Measurements from ENCODE around the gene RSBN1L. TPM values are rescaled to one million over a fixed set of nuclear protein-coding genes. Genes with fewer than 3 reads are reported as not detected.

The RSBN1L gene
- polyA plus RNA-seq, 1 donor: 17.2 TPM

- DNase-seq: peak; percentile 12 to 50
- H3K27me3 ChIP-seq (ENCODE audit: control insufficient read depth, insufficient read depth, low read length): no peaks in the 10 kb centered on the region
Observed at GRCh38 chr7:77657427-77658224, 38.6 kb upstream of the RSBN1L start.

DNA sequence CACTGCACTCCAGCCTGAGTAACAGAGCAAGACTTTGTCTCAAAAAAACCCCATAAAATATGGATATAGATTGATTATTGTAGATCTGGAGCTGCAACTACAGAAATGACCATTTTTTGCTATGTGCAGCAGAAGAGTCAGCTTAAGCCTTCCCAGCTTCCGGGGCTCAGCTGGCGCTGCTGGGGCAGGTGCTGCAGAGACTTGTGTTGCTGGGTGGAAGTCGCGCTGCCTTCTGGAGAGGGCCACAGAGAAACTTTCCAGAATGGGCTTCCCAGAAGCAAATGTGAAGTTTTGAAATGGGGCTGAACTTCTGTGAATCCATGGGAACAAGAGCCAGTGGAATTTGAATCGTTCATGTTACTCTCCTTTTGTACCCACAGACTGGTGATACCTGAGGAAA, 37.3 kb upstream of the RSBN1L start:
- Histone ChIP-seq H3K36me3 (ENCODE audit: control insufficient read depth, insufficient read depth, low read length) (peaks cover 14% of the 10 kb centered on the region), H3K27me3 (ENCODE audit: control insufficient read depth, insufficient read depth, low read length) (no peaks in the 10 kb centered on the region)
- no CpG with 5 or more reads among the region's 5 CpGs for WGBS (ENCODE audit: insufficient coverage, low lambda C conversion rate)

More at GRCh38 chr7:77657427-77658224, 38.6 kb upstream of the RSBN1L start:
- Histone ChIP-seq H3K36me3 (ENCODE audit: control insufficient read depth, insufficient read depth, low read length) (peaks cover 18% of the 10 kb centered on the region), H3K9me3 (ENCODE audit: control insufficient read depth, low read depth, low read length) (no peaks in the 10 kb centered on the region), H3K27ac (ENCODE audit: low read length) (no peak overlapping the region), H3K4me3 (ENCODE audit: low read length) (no peak overlapping the region), H3K4me1 (ENCODE audit: control insufficient read depth, insufficient read depth, low read length) (no peaks in the 10 kb centered on the region)
- WGBS (ENCODE audit: insufficient coverage, low lambda C conversion rate): 67% methylated on average over 1 of the region's 1 CpG

GRCh38 chr7:77661816-77662215, 34.4 kb upstream of the RSBN1L start:
- Histone ChIP-seq H3K4me1 (ENCODE audit: control insufficient read depth, insufficient read depth, low read length) (peaks cover 6% of the 10 kb centered on the region), H3K27ac (ENCODE audit: low read length) (no peak overlapping the region), H3K27me3 (ENCODE audit: control insufficient read depth, insufficient read depth, low read length) (no peaks in the 10 kb centered on the region), H3K36me3 (ENCODE audit: control insufficient read depth, insufficient read depth, low read length) (peaks cover 2% of the 10 kb centered on the region), H3K4me3 (ENCODE audit: low read length) (no peak overlapping the region), H3K9me3 (ENCODE audit: control insufficient read depth, low read depth, low read length) (no peaks in the 10 kb centered on the region)
- DNase-seq: no peak
- WGBS (ENCODE audit: insufficient coverage, low lambda C conversion rate): no CpG with 5 or more reads among the region's 5 CpGs

More for the DNA sequence above, 37.3 kb upstream of the RSBN1L start:
- Histone ChIP-seq H3K9me3 (ENCODE audit: control insufficient read depth, low read depth, low read length) (no peaks in the 10 kb centered on the region), H3K4me1 (ENCODE audit: control insufficient read depth, insufficient read depth, low read length) (no peaks in the 10 kb centered on the region), H3K27ac (ENCODE audit: low read length) (no peak overlapping the region), H3K4me3 (ENCODE audit: low read length) (no peak overlapping the region)
- DNase-seq: no peak

DNA sequence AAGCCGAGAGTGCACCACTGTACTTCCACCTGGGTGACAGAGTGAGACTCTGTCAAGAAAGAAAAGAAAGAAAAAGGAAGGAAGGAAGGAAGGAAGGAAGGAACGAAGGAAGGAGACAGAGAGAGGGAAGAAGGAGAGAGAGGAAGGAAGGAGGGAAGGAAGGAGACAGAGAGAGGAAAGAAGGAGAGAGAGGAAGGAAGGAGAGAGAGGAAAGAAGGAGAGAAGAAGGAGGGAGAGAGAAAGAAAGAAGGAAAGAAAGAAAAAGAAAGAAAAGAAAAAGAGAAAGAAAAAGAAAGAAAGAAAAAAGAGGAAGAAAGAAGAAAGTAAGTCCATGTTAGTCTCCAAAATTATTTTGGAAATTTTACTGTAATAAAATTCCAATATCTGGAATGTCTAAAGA, 33.4 kb upstream of the RSBN1L start:
- DNase-seq: no peak
- Histone ChIP-seq H3K27me3 (ENCODE audit: control insufficient read depth, insufficient read depth, low read length) (no peaks in the 10 kb centered on the region), H3K4me1 (ENCODE audit: control insufficient read depth, insufficient read depth, low read length) (peaks cover 12% of the 10 kb centered on the region), H3K9me3 (ENCODE audit: control insufficient read depth, low read depth, low read length) (no peaks in the 10 kb centered on the region), H3K27ac (ENCODE audit: low read length) (no peak overlapping the region), H3K36me3 (ENCODE audit: control insufficient read depth, insufficient read depth, low read length) (no peaks in the 10 kb centered on the region), H3K4me3 (ENCODE audit: low read length) (no peak overlapping the region)
- 100% methylated on average over 1 of the region's 2 CpGs for WGBS (ENCODE audit: insufficient coverage, low lambda C conversion rate)

DNA sequence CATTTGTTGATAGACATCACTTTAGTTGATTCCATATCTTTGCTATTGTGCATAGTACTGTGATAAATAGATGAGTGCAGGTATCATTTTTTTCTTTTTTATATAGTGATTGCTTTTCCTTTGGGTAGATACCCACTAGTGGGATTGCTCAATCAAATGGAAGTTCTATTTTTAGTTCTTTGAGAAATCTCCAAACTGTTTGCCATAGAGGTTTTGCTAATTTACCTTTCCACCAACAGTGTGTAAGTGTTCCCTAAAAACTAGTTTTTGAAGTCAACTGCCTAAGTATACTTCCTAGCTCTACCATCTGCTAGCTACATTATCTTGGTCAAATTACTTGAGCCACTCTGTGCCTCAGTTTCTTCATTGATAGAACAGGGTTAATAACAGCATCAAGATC, 31.5 kb upstream of the RSBN1L start:
- no peak overlapping the region for H3K27ac ChIP-seq (ENCODE audit: low read length)
- no peak overlapping the region for H3K4me3 ChIP-seq (ENCODE audit: low read length)
- no peaks in the 10 kb centered on the region for H3K9me3 ChIP-seq (ENCODE audit: control insufficient read depth, low read depth, low read length)
- H3K36me3 ChIP-seq (ENCODE audit: control insufficient read depth, insufficient read depth, low read length): no peaks in the 10 kb centered on the region
- no peak for DNase-seq
- H3K4me1 ChIP-seq (ENCODE audit: control insufficient read depth, insufficient read depth, low read length): peaks cover 12% of the 10 kb centered on the region
- no peaks in the 10 kb centered on the region for H3K27me3 ChIP-seq (ENCODE audit: control insufficient read depth, insufficient read depth, low read length)

- Histone ChIP-seq H3K4me3 (ENCODE audit: low read length) (no peak overlapping the region), H3K9me3 (ENCODE audit: control insufficient read depth, low read depth, low read length) (no peaks in the 10 kb centered on the region), H3K27ac (ENCODE audit: low read length) (no peak overlapping the region), H3K36me3 (ENCODE audit: control insufficient read depth, insufficient read depth, low read length) (no peaks in the 10 kb centered on the region), H3K4me1 (ENCODE audit: control insufficient read depth, insufficient read depth, low read length) (peaks cover 12% of the 10 kb centered on the region), H3K27me3 (ENCODE audit: control insufficient read depth, insufficient read depth, low read length) (no peaks in the 10 kb centered on the region)
- DNase-seq: no peak
Observed at GRCh38 chr7:77665161-77665560, 31.1 kb upstream of the RSBN1L start.

GRCh38 chr7:77667459-77668086, 28.7 kb upstream of the RSBN1L start:
- Histone ChIP-seq H3K27ac (ENCODE audit: low read length) (no peak overlapping the region), H3K4me1 (ENCODE audit: control insufficient read depth, insufficient read depth, low read length) (peaks cover 12% of the 10 kb centered on the region)
- DNase-seq: peak in 1 of 2 donors; percentile 66

DNA sequence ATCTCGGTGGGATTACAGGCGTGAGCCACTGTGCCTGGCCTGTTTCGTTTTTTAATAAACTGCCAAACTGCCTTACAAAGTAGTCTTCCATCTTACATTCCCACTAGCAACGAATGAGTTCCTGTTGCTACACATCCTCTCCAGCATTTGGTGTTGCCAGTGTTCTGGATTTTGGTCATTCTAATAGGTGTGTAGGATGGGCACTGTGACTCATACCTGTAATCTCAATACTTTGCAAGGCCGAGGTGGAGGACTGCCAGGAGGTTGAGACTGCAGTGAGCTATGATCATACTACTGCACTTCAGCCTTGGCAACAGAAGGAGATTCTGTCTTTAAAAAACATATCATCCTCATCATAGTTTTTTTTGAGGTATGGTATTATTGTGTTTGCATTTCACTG, 21.4 kb upstream of the RSBN1L start:
- H3K9me3 ChIP-seq (ENCODE audit: control insufficient read depth, low read depth, low read length): no peaks in the 10 kb centered on the region
- WGBS (ENCODE audit: insufficient coverage, low lambda C conversion rate): 64% methylated on average over 2 of the region's 5 CpGs
- no peaks in the 10 kb centered on the region for H3K27me3 ChIP-seq (ENCODE audit: control insufficient read depth, insufficient read depth, low read length)
- H3K4me3 ChIP-seq (ENCODE audit: low read length): no peak overlapping the region
- DNase-seq: no peak
- no peak overlapping the region for H3K27ac ChIP-seq (ENCODE audit: low read length)
- peaks cover 7% of the 10 kb centered on the region for H3K4me1 ChIP-seq (ENCODE audit: control insufficient read depth, insufficient read depth, low read length)
- no peaks in the 10 kb centered on the region for H3K36me3 ChIP-seq (ENCODE audit: control insufficient read depth, insufficient read depth, low read length)

More at GRCh38 chr7:77667459-77668086, 28.7 kb upstream of the RSBN1L start:
- Histone ChIP-seq H3K9me3 (ENCODE audit: control insufficient read depth, low read depth, low read length) (no peaks in the 10 kb centered on the region), H3K36me3 (ENCODE audit: control insufficient read depth, insufficient read depth, low read length) (no peaks in the 10 kb centered on the region), H3K27me3 (ENCODE audit: control insufficient read depth, insufficient read depth, low read length) (no peaks in the 10 kb centered on the region), H3K4me3 (ENCODE audit: low read length) (no peak overlapping the region)
- WGBS (ENCODE audit: insufficient coverage, low lambda C conversion rate): no CpG with 5 or more reads among the region's 6 CpGs

GRCh38 chr7:77679608-77680007, 16.7 kb upstream of the RSBN1L start:
- Histone ChIP-seq H3K36me3 (ENCODE audit: control insufficient read depth, insufficient read depth, low read length) (peaks cover 21% of the 10 kb centered on the region), H3K27me3 (ENCODE audit: control insufficient read depth, insufficient read depth, low read length) (no peaks in the 10 kb centered on the region), H3K27ac (ENCODE audit: low read length) (peak overlapping the region; percentile 42), H3K9me3 (ENCODE audit: control insufficient read depth, low read depth, low read length) (no peaks in the 10 kb centered on the region), H3K4me1 (ENCODE audit: control insufficient read depth, insufficient read depth, low read length) (peaks cover 7% of the 10 kb centered on the region), H3K4me3 (ENCODE audit: low read length) (no peak overlapping the region)
- peak; percentile 61 to 85 for DNase-seq

- 100% methylated on average over 1 of the region's 7 CpGs for WGBS (ENCODE audit: insufficient coverage, low lambda C conversion rate)
- H3K27ac ChIP-seq (ENCODE audit: low read length): no peak overlapping the region
- H3K4me1 ChIP-seq (ENCODE audit: control insufficient read depth, insufficient read depth, low read length): peaks cover 11% of the 10 kb centered on the region
- no peak overlapping the region for H3K4me3 ChIP-seq (ENCODE audit: low read length)
- H3K9me3 ChIP-seq (ENCODE audit: control insufficient read depth, low read depth, low read length): no peaks in the 10 kb centered on the region
- no peaks in the 10 kb centered on the region for H3K27me3 ChIP-seq (ENCODE audit: control insufficient read depth, insufficient read depth, low read length)
- no peak for DNase-seq
- H3K36me3 ChIP-seq (ENCODE audit: control insufficient read depth, insufficient read depth, low read length): peaks cover 21% of the 10 kb centered on the region
Observed at GRCh38 chr7:77680266-77680665, 16.0 kb upstream of the RSBN1L start.

DNA sequence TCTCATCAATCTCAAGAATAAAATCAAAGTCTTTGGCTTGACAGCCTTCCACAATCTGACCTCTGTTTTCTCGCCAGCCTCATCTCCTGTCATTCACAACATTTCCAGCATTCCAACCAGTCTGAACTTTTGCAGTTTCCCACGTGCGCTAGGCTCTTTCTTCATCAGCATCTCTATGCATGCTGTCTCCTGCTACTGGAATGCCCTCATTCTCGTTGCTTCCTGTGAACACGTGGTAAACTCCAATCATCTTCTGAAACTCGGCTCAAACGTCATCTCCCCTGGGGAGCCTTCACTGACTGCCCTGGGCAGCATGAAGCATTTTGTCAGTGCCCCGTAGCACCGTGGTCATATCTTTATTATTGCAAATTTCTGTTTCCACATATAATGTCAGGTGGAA, 12.2 kb upstream of the RSBN1L start:
- H3K36me3 ChIP-seq (ENCODE audit: control insufficient read depth, insufficient read depth, low read length): peaks cover 21% of the 10 kb centered on the region
- DNase-seq: no peak
- no peaks in the 10 kb centered on the region for H3K9me3 ChIP-seq (ENCODE audit: control insufficient read depth, low read depth, low read length)
- no peaks in the 10 kb centered on the region for H3K27me3 ChIP-seq (ENCODE audit: control insufficient read depth, insufficient read depth, low read length)
- H3K4me1 ChIP-seq (ENCODE audit: control insufficient read depth, insufficient read depth, low read length): peaks cover 22% of the 10 kb centered on the region
- H3K27ac ChIP-seq (ENCODE audit: low read length): no peak overlapping the region
- H3K4me3 ChIP-seq (ENCODE audit: low read length): no peak overlapping the region
- WGBS (ENCODE audit: insufficient coverage, low lambda C conversion rate): 80% methylated on average over 1 of the region's 9 CpGs

All from large intestine (tissue), 3 donors.